OCI-LY7 (cell line): ENCODE measurements around the gene S100A6.

Experiments used
- EZH2phosphoT487 ChIP-seq: fragments of 200-600 bp; sonication (generic); IDR thresholded peaks from 2 replicates; pipeline ENCODE4 v1.6.1; 2018; ENCODE audit warnings: low read depth, borderline replicate concordance, mild to moderate bottlenecking, mixed run types, antibody characterized with exemption, low read length, moderate library complexity, mixed read lengths
- TF ChIP-seq, protein P1 (sequence below): fragments of 200-600 bp; sonication (generic); conservative IDR thresholded peaks from 2 replicates; pipeline ENCODE4 v1.5.1; 2014; ENCODE audit warnings: mild to moderate bottlenecking, antibody characterized with exemption, low read length, moderate library complexity, mixed read lengths

DNA sequence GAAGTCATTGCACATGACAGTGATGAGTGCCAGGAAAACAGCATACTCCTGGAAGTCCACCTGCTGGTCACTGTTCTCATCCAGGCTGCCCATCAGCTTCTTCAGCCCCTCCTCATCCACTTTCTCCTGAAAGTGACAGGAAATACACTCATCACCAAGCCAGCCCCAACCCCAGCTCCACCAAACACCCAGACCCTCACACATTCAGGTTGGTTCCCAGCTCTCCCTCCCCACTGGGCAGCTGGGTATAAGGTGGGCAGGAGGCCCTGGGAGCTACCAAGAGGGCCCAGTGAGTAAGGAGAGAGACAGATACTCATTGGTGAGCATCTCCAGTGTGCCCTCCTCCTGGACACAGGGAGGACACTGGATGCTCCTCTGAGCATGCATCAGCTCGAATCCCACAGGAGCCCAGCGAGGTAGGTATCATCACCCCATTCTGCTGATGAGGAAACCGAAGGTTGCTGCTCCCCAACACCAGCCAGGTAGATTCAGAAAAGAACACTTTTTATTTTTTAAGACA lies 25.7 kb upstream of the S100A6 start:
- TF ChIP-seq, protein P1, sequence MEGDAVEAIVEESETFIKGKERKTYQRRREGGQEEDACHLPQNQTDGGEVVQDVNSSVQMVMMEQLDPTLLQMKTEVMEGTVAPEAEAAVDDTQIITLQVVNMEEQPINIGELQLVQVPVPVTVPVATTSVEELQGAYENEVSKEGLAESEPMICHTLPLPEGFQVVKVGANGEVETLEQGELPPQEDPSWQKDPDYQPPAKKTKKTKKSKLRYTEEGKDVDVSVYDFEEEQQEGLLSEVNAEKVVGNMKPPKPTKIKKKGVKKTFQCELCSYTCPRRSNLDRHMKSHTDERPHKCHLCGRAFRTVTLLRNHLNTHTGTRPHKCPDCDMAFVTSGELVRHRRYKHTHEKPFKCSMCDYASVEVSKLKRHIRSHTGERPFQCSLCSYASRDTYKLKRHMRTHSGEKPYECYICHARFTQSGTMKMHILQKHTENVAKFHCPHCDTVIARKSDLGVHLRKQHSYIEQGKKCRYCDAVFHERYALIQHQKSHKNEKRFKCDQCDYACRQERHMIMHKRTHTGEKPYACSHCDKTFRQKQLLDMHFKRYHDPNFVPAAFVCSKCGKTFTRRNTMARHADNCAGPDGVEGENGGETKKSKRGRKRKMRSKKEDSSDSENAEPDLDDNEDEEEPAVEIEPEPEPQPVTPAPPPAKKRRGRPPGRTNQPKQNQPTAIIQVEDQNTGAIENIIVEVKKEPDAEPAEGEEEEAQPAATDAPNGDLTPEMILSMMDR, result no peak
- TF ChIP-seq EZH2phosphoT487, result no peak
